ENCODE results near the gene ACP6. TPM values are rescaled to one million over a fixed set of nuclear protein-coding genes. Genes with fewer than 3 reads are reported as not detected.
A peak's percentile ranks its signal among the peaks of the same experiment; 100 is the strongest.

The ACP6 gene
- total RNA-seq, 1 experiment from 2014 or later: 2.9 TPM

GRCh38 chr1:147600119-147601111 is 69.9 kb downstream of the ACP6 start:
- Histone ChIP-seq H3K4me3 (peak overlapping the region; percentile 62), H3K36me3 (no peaks in the 10 kb centered on the region), H3K4me1 (replicated peaks) (peaks cover 12% of the 10 kb centered on the region), H3K9me3 (replicated peaks) (no peaks in the 10 kb centered on the region; the same call in 1 of the 2 replicates), H3K27me3 (replicated peaks) (peaks cover 14% of the 10 kb centered on the region; the same call in 1 of the 2 replicates), H3K27ac (no peak overlapping the region)
- peak in 1 of 2 experiments; percentile 23 for DNase-seq (ENCODE audit: low read depth in 1 of 2, low spot score in 2 of 2)

- H3K27ac ChIP-seq: no peak overlapping the region
- peaks cover 12% of the 10 kb centered on the region for H3K4me1 ChIP-seq (replicated peaks)
- H3K9me3 ChIP-seq (replicated peaks): no peaks in the 10 kb centered on the region; the same call in 1 of the 2 replicates
- H3K36me3 ChIP-seq: no peaks in the 10 kb centered on the region
- H3K27me3 ChIP-seq (replicated peaks): peaks cover 14% of the 10 kb centered on the region; the same call in 1 of the 2 replicates
- peak overlapping the region; percentile 62 for H3K4me3 ChIP-seq
- peak; percentile 73 to 97 for DNase-seq (ENCODE audit: low read depth in 1 of 2, low spot score in 2 of 2)
Observed at GRCh38 chr1:147599362-147600118, 70.8 kb downstream of the ACP6 start.

GRCh38 chr1:147598621-147599361 is 71.5 kb downstream of the ACP6 start:
- no peaks in the 10 kb centered on the region; the same call in 1 of the 2 replicates for H3K9me3 ChIP-seq (replicated peaks)
- peak overlapping the region; percentile 62 for H3K4me3 ChIP-seq
- no peak overlapping the region for H3K27ac ChIP-seq
- H3K27me3 ChIP-seq (replicated peaks): peaks cover 14% of the 10 kb centered on the region; the same call in 1 of the 2 replicates
- DNase-seq (ENCODE audit: low read depth in 1 of 2, low spot score in 2 of 2): peak in 1 of 2 experiments; percentile 39
- H3K36me3 ChIP-seq: no peaks in the 10 kb centered on the region
- H3K4me1 ChIP-seq (replicated peaks): peaks cover 12% of the 10 kb centered on the region

GRCh38 chr1:147597010-147597409 is 73.3 kb downstream of the ACP6 start:
- Histone ChIP-seq H3K4me1 (replicated peaks) (peaks cover 12% of the 10 kb centered on the region), H3K27ac (no peak overlapping the region), H3K9me3 (replicated peaks) (no peaks in the 10 kb centered on the region; the same call in 1 of the 2 replicates), H3K4me3 (no peak overlapping the region), H3K27me3 (replicated peaks) (peaks cover 14% of the 10 kb centered on the region; the same call in 1 of the 2 replicates), H3K36me3 (no peaks in the 10 kb centered on the region)
- DNase-seq (ENCODE audit: low read depth in 1 of 2, low spot score in 2 of 2): no peak

Other genes with a start within 250 kb of the ACP6 start
- gene BCL9, start 129.0 kb downstream of the ACP6 start, total RNA-seq (2014; rRNA removed; shearing (Covaris generic)): 0.85 and 6.8 TPM in 2 replicates
- gene GJA5, start 90.1 kb upstream of the ACP6 start, total RNA-seq (2014; rRNA removed; shearing (Covaris generic)): not detected in 2 replicates
- not detected in 2 replicates for gene GJA8, start 232.3 kb upstream of the ACP6 start, total RNA-seq (2014; rRNA removed; shearing (Covaris generic))